ENCODE data around the gene ELN.

DNA sequence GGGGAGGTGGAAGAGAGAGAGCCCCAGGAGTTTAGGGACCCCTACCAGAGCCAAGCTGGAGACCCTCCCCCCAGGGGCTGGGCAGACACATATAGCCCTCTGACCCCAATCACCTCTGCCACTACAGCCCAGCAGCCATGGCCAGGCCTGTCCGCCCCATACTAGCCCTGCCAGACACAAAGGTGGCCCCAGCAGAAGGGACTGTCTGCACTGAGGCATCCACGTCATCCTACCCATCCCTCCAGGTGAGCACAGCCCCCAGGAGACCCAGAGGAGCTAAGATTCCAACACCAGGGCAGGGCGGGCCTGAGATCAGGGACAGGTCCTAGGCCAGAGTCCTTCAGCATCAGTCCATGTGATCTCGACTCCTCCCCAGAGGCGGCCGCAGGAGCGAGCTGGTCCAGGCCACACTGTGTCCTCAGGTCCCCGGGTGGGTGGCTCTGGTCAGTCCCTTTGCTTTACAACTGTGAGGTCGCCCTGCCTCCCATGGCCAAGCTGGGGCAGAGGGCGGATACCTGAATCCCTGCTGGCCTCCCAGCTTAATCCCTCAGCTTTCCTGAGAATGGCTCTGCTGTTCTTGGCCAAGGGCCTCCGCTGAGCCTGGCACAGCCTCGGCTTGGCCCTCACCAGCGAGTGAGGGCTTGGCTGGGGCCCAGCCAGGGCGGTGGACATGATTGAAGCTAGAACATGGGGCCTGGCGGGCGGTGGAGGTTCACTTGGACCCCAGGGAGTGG lies 14.3 kb upstream of the ELN start:
- TF ChIP-seq, protein P1, sequence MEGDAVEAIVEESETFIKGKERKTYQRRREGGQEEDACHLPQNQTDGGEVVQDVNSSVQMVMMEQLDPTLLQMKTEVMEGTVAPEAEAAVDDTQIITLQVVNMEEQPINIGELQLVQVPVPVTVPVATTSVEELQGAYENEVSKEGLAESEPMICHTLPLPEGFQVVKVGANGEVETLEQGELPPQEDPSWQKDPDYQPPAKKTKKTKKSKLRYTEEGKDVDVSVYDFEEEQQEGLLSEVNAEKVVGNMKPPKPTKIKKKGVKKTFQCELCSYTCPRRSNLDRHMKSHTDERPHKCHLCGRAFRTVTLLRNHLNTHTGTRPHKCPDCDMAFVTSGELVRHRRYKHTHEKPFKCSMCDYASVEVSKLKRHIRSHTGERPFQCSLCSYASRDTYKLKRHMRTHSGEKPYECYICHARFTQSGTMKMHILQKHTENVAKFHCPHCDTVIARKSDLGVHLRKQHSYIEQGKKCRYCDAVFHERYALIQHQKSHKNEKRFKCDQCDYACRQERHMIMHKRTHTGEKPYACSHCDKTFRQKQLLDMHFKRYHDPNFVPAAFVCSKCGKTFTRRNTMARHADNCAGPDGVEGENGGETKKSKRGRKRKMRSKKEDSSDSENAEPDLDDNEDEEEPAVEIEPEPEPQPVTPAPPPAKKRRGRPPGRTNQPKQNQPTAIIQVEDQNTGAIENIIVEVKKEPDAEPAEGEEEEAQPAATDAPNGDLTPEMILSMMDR (IDR thresholded peaks at IDR 0.05), result no peak
- no peak for TF ChIP-seq POLR2A (IDR thresholded peaks at IDR 0.05)
